ENCODE results near the gene VCAN. TPM values are rescaled to one million over a fixed set of nuclear protein-coding genes. Genes with fewer than 3 reads are reported as not detected.

VCAN gene
- total and polyA plus RNA-seq, 8 donors = 1.5 to 184 (median 12.7) TPM

DNA sequence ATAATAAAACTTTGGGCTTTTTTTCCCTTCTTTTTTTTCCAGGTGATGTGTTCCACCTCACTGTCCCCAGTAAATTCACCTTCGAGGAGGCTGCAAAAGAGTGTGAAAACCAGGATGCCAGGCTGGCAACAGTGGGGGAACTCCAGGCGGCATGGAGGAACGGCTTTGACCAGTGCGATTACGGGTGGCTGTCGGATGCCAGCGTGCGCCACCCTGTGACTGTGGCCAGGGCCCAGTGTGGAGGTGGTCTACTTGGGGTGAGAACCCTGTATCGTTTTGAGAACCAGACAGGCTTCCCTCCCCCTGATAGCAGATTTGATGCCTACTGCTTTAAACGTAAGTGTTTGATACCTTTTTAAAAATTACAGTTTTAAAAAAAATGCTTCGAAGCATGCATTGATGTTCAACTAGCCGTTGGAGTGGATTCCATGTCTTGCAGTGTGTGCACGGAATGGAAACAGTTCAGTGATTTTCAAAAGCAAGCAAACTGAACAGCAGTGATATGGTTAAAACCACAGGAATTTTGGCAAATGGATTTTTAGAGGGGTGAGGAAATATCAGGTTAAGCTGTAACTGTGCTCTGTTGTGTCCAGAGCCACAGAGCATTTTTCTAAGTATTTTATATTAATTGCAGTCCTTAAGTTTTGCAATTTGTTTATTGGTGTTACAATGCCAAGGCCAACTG is 40.7 kb downstream of the VCAN start:
- H3K36me3 ChIP-seq = no peaks in the 10 kb centered on the region
- DNase-seq = no peak
- H3K9me3 ChIP-seq = no peaks in the 10 kb centered on the region
- no peak for TF ChIP-seq POLR2AphosphoS5 (IDR thresholded peaks at IDR 0.05)
- TF ChIP-seq, protein P1, sequence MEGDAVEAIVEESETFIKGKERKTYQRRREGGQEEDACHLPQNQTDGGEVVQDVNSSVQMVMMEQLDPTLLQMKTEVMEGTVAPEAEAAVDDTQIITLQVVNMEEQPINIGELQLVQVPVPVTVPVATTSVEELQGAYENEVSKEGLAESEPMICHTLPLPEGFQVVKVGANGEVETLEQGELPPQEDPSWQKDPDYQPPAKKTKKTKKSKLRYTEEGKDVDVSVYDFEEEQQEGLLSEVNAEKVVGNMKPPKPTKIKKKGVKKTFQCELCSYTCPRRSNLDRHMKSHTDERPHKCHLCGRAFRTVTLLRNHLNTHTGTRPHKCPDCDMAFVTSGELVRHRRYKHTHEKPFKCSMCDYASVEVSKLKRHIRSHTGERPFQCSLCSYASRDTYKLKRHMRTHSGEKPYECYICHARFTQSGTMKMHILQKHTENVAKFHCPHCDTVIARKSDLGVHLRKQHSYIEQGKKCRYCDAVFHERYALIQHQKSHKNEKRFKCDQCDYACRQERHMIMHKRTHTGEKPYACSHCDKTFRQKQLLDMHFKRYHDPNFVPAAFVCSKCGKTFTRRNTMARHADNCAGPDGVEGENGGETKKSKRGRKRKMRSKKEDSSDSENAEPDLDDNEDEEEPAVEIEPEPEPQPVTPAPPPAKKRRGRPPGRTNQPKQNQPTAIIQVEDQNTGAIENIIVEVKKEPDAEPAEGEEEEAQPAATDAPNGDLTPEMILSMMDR (IDR thresholded peaks at IDR 0.05) = no peak
- no peak for TF ChIP-seq POLR2A (IDR thresholded peaks at IDR 0.05)
- no peak for TF ChIP-seq EP300 (IDR thresholded peaks at IDR 0.05)
- no peak overlapping the region for H3K4me3 ChIP-seq
- no peaks in the 10 kb centered on the region for H3K27me3 ChIP-seq
- H3K4me1 ChIP-seq = no peaks in the 10 kb centered on the region
- 87 to 94% (median 92%) methylated on average over 13 of the region's 13 CpGs for WGBS, 5 donors
- H3K27ac ChIP-seq = no peak overlapping the region
- intact Hi-C loops (cut with DNase I; ENCODE audit: low total_unique reads) = no loop called here

DNA sequence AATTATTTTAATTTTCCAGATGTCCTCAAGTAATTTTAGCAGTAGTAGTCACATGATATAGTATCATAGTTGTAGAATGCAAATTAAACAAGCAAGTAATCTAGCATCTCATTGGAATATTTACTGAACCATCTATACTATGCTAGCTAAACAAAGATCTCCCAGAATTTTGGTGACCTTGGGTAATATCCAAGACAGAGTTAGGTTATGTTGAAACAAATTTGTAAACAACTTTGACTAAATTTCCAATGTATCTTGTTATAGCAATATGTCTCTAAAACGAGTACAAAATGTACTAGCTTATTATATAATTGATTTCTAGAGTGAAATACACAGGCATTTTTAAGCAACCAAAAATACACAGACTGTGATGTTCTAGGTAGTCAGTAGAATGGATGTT is 41.5 kb downstream of the VCAN start:
- Histone ChIP-seq H3K27me3 (no peaks in the 10 kb centered on the region), H3K36me3 (no peaks in the 10 kb centered on the region), H3K27ac (no peak overlapping the region), H3K4me1 (no peaks in the 10 kb centered on the region), H3K4me3 (no peak overlapping the region), H3K9me3 (no peaks in the 10 kb centered on the region)
- DNase-seq = no peak
- WGBS, 5 donors = 25 to 68% (median 58%) methylated on average over 1 of the region's 1 CpG
- intact Hi-C loops (cut with DNase I; ENCODE audit: low total_unique reads) = no loop called here
- TF ChIP-seq, protein P1 (IDR thresholded peaks at IDR 0.05) = no peak
- TF ChIP-seq EP300 (IDR thresholded peaks at IDR 0.05) (no peak), POLR2AphosphoS5 (IDR thresholded peaks at IDR 0.05) (no peak), POLR2A (IDR thresholded peaks at IDR 0.05) (no peak)

DNA sequence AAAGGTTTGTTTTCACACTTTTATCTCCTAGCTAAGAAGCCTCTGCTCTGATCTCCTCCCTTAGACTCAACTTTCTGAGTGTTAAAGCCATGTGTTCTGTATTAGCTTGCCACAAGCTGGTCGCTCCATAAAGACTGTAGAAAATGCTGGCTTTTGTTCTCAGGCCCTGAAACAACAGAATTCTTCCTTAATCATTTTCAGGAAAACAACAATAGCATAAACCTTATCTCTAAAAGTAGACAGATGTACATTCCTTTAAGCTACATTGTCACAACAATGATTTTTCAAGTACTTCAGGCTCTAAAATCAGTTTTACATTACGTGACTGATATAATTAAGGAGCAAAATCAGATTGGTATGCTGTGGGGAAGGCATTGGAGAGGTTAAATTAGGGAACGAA is 41.9 kb downstream of the VCAN start:
- no peak overlapping the region for H3K4me3 ChIP-seq
- TF ChIP-seq, protein P1 (IDR thresholded peaks at IDR 0.05) = no peak
- TF ChIP-seq POLR2AphosphoS5 (IDR thresholded peaks at IDR 0.05) (no peak), EP300 (IDR thresholded peaks at IDR 0.05) (no peak), POLR2A (IDR thresholded peaks at IDR 0.05) (no peak)
- no peaks in the 10 kb centered on the region for H3K36me3 ChIP-seq
- DNase-seq = no peak
- intact Hi-C loops (cut with DNase I; ENCODE audit: low total_unique reads) = no loop called here
- 69 to 78% (median 71%) methylated on average over 3 of the region's 3 CpGs for WGBS, 5 donors
- no peak overlapping the region for H3K27ac ChIP-seq
- no peaks in the 10 kb centered on the region for H3K27me3 ChIP-seq
- no peaks in the 10 kb centered on the region for H3K9me3 ChIP-seq
- no peaks in the 10 kb centered on the region for H3K4me1 ChIP-seq

DNA sequence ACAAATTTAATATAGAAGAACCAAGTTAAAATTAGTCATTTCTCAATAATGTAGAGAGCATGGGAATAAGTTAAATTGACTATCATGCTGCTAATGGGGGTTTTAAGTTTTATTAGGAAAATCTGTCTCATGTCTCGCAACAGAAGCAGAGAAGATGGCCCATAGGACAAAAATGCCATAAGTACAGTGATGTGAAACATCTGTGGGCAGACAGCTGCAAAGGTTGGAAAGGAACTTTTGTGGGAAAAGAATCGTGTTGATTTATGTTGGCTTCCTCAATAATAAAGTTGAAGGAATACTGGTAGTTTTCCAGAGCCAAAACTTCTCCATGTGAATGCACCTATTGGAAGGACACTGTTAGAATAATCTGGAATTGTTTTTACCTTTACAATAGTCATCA is 44.8 kb downstream of the VCAN start:
- H3K4me3 ChIP-seq = no peak overlapping the region
- H3K4me1 ChIP-seq = no peaks in the 10 kb centered on the region
- H3K36me3 ChIP-seq = no peaks in the 10 kb centered on the region
- intact Hi-C loops (cut with DNase I; ENCODE audit: low total_unique reads) = no loop called here
- WGBS, 5 donors = 63 to 79% (median 69%) methylated on average over 2 of the region's 2 CpGs
- no peak for TF ChIP-seq POLR2AphosphoS5 (IDR thresholded peaks at IDR 0.05)
- TF ChIP-seq, protein P1 (IDR thresholded peaks at IDR 0.05) = no peak
- TF ChIP-seq POLR2A (IDR thresholded peaks at IDR 0.05) = no peak
- no peak for TF ChIP-seq EP300 (IDR thresholded peaks at IDR 0.05)
- H3K9me3 ChIP-seq = no peaks in the 10 kb centered on the region
- H3K27me3 ChIP-seq = no peaks in the 10 kb centered on the region
- H3K27ac ChIP-seq = no peak overlapping the region
- DNase-seq = peak in 1 of 2 donors; percentile 54

All from stomach (tissue), 9 donors.